PC-3 (cell line): Measurements from ENCODE around the gene OR8A1. TPM values are rescaled to one million over a fixed set of nuclear protein-coding genes. Genes with fewer than 3 reads are reported as not detected.

Experiments
- ATAC-seq: fragments of 200-7000 bp; cut with Tn5 transposase; 2 replicates; pipeline ENCODE4 v1.9.1; 2020; ENCODE audit warnings: mild to moderate bottlenecking, moderate library complexity
- BruUV-seq: library from RNA; stranded (reverse); fragments of 400-500 nt; replicated peaks from 2 replicates; lab custom pipeline; 2021; lab: Mats Ljungman, UMichigan
- CTCF ChIA-PET: fragments of 300-600 bp; sonication (Branson Sonifier 250); formaldehyde crosslinking; loops from one replicate; lab custom pipeline; 2022; ENCODE audit warnings: antibody characterized with exemption; lab: Charles Lee
- POLR2A ChIA-PET: fragments of 300-600 bp; sonication (Branson Sonifier 250); formaldehyde crosslinking; loops from one replicate; lab custom pipeline; 2022; ENCODE audit warnings: antibody characterized with exemption; ENCODE audit not compliant: unreplicated experiment; lab: Charles Lee
- DNase-seq: peaks from one replicate; pipeline ENCODE4 v3.0.0-alpha.2; 2015
- H2AFZ ChIP-seq: fragments of 300-600 bp; sonication (generic); 2 replicates; pipeline ENCODE4 v1.6.0; 2016; ENCODE audit warnings: antibody characterized with exemption, low read length
- H3F3A ChIP-seq: fragments of 300-600 bp; sonication (generic); one replicate; pipeline ENCODE4 v1.6.0; 2017; ENCODE audit warnings: antibody characterized with exemption, low read length, control low read depth, mild to moderate bottlenecking; ENCODE audit not compliant: unreplicated experiment
- H3K27ac ChIP-seq: fragments of 300-600 bp; sonication (generic); 2 replicates; pipeline ENCODE4 v1.5.1; 2016; ENCODE audit warnings: mild to moderate bottlenecking, low read length
- H3K27me3 ChIP-seq: fragments of 300-600 bp; sonication (generic); 2 replicates; pipeline ENCODE4 v1.6.1; 2016; ENCODE audit warnings: low read length, mixed read lengths
- H3K36me3 ChIP-seq: fragments of 300-600 bp; sonication (generic); 2 replicates; pipeline ENCODE4 v1.6.1; 2016; ENCODE audit warnings: low read depth, mixed run types, low read length, mixed read lengths
- H3K4me1 ChIP-seq: fragments of 300-600 bp; sonication (generic); 2 replicates; pipeline ENCODE4 v1.5.1; 2016; ENCODE audit warnings: low read length; ENCODE audit not compliant: insufficient read depth
- H3K4me2 ChIP-seq: fragments of 300-600 bp; sonication (generic); 2 replicates; pipeline ENCODE4 v1.6.0; 2016; ENCODE audit warnings: low read length
- H3K4me3 ChIP-seq: fragments of 300-600 bp; sonication (generic); 2 replicates; pipeline ENCODE4 v1.5.1; 2016; ENCODE audit warnings: mild to moderate bottlenecking, low read length, mixed read lengths
- H3K79me2 ChIP-seq: fragments of 300-600 bp; sonication (generic); 2 replicates; pipeline ENCODE4 v1.6.1; 2017; ENCODE audit warnings: low read length, mixed read lengths
- H3K9ac ChIP-seq: fragments of 300-600 bp; sonication (generic); 2 replicates; pipeline ENCODE4 v1.6.0; 2016; ENCODE audit warnings: mild to moderate bottlenecking, low read length
- H3K9me2 ChIP-seq: fragments of 300-600 bp; sonication (generic); replicated peaks from 2 replicates; pipeline ENCODE4 v1.6.1; 2016; ENCODE audit warnings: mixed run types, low read length, mixed read lengths
- H3K9me3 ChIP-seq: fragments of 300-600 bp; sonication (generic); 2 replicates; pipeline ENCODE4 v1.6.1; 2016; ENCODE audit warnings: low read length, mixed read lengths
- H4K20me1 ChIP-seq: fragments of 300-600 bp; sonication (generic); 2 replicates; pipeline ENCODE4 v1.6.1; 2016; ENCODE audit warnings: low read length, mixed read lengths
- EZH2 ChIP-seq: fragments of 300-600 bp; sonication (generic); IDR thresholded peaks from one replicate; pipeline ENCODE4 v1.6.1; 2017; ENCODE audit warnings: antibody characterized with exemption, mild to moderate bottlenecking, low read length; ENCODE audit not compliant: unreplicated experiment
- EZH2phosphoT487 ChIP-seq: fragments of 300-600 bp; sonication (generic); IDR thresholded peaks from 2 replicates; pipeline ENCODE4 v1.6.1; 2018; ENCODE audit warnings: mild to moderate bottlenecking, antibody characterized with exemption, low read length, borderline replicate concordance
- intact Hi-C: fragments of 100-400 bp; cut with micrococcal nuclease; formaldehyde crosslinking; loops from 2 replicates; pipeline ENCODE4 v1.9.0; 2023
- total RNA-seq: library from RNA; depleted of rRNA; stranded (reverse); fragments of >200 nt; gene quantifications from 2 replicates; pipeline ENCODE4 v1.2.3, GENCODE V29; 2014
- TF ChIP-seq, protein P1 (sequence below): fragments of 300-600 bp; sonication (generic); conservative IDR thresholded peaks from 2 replicates; pipeline ENCODE4 v1.5.1; 2017; ENCODE audit warnings: antibody characterized with exemption, low read depth, mild to moderate bottlenecking, low read length

Gene OR8A1
- total RNA-seq, 1 experiment from 2014 or later: 0.04 TPM

- Histone ChIP-seq H4K20me1 (no peaks in the 10 kb centered on the region), H3K79me2 (no peaks in the 10 kb centered on the region), H3K27me3 (peaks cover 80% of the 10 kb centered on the region), H3K4me1 (no peaks in the 10 kb centered on the region), H2AFZ (no peak overlapping the region), H3K9me3 (no peaks in the 10 kb centered on the region), H3K4me3 (no peak overlapping the region), H3F3A (no peaks in the 10 kb centered on the region), H3K36me3 (no peaks in the 10 kb centered on the region), H3K27ac (no peak overlapping the region), H3K9me2 (no peaks in the 10 kb centered on the region), H3K9ac (no peak overlapping the region), H3K4me2 (no peak overlapping the region)
- ChIA-PET CTCF (no interaction called here), POLR2A (no interaction called here)
- no peak for ATAC-seq
- no TSS peak for BruUV-seq
- intact Hi-C loops: no loop called here
- DNase-seq: no peak
- TF ChIP-seq EZH2: no peak
- TF ChIP-seq, protein P1, sequence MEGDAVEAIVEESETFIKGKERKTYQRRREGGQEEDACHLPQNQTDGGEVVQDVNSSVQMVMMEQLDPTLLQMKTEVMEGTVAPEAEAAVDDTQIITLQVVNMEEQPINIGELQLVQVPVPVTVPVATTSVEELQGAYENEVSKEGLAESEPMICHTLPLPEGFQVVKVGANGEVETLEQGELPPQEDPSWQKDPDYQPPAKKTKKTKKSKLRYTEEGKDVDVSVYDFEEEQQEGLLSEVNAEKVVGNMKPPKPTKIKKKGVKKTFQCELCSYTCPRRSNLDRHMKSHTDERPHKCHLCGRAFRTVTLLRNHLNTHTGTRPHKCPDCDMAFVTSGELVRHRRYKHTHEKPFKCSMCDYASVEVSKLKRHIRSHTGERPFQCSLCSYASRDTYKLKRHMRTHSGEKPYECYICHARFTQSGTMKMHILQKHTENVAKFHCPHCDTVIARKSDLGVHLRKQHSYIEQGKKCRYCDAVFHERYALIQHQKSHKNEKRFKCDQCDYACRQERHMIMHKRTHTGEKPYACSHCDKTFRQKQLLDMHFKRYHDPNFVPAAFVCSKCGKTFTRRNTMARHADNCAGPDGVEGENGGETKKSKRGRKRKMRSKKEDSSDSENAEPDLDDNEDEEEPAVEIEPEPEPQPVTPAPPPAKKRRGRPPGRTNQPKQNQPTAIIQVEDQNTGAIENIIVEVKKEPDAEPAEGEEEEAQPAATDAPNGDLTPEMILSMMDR: no peak
- no peak for TF ChIP-seq EZH2phosphoT487
Measured at GRCh38 chr11:124578761-124579160, 9.0 kb downstream of the OR8A1 start.

DNA sequence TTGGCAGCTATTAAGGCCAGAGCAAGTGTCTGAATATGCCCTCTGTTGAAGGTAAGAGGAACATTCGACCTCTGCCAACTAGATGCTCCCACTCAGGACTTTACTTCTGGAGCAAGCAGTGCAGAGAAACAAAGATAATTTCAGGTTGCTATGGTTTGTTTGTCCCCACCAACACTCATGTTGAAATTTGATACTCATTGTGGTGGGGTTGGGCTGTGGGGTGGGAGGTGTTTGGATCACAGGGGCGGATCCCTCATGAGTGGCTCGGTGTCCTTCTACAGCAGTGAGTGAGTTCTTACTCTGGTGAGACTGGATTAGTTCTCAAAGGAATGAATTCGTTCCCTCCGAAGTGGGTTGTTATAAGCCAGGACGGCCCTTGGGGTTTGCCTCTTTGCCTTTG, 12.0 kb downstream of the OR8A1 start:
- intact Hi-C loops: no loop called here
- no peak overlapping the region for H3K9ac ChIP-seq
- no peak overlapping the region for H3K4me2 ChIP-seq
- no peak overlapping the region for H2AFZ ChIP-seq
- H3F3A ChIP-seq: no peaks in the 10 kb centered on the region
- TF ChIP-seq EZH2phosphoT487 (no peak), EZH2 (no peak)
- TF ChIP-seq, protein P1: no peak
- H3K79me2 ChIP-seq: no peaks in the 10 kb centered on the region
- ChIA-PET POLR2A (no interaction called here), CTCF (no interaction called here)
- H4K20me1 ChIP-seq: no peaks in the 10 kb centered on the region
- no peak overlapping the region for H3K4me3 ChIP-seq
- ATAC-seq (no peak), DNase-seq (no peak)
- peaks cover 84% of the 10 kb centered on the region for H3K27me3 ChIP-seq
- no TSS peak for BruUV-seq
- H3K27ac ChIP-seq: no peak overlapping the region
- no peaks in the 10 kb centered on the region for H3K4me1 ChIP-seq
- no peaks in the 10 kb centered on the region for H3K9me2 ChIP-seq
- no peaks in the 10 kb centered on the region for H3K36me3 ChIP-seq
- H3K9me3 ChIP-seq: no peaks in the 10 kb centered on the region

DNA sequence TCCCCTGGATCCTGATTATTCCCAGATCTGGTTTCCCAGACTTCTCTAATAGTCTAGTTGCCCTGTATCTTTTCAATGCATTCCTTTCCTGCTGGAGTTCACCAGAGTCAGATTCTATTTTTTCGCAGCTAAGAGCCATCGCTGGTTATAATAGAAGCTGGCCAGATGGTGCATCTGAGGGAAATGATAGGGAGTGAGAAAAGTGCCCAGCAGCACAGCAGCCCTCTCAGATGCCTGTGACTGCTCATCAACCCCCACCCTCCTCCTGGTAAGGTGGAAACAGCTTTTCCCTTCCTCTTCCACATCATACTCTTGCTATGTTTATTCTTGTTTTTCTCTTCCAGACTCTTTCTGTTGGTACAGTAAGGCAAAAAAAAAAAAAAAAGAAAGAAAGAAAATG, 12.8 kb downstream of the OR8A1 start:
- no TSS peak for BruUV-seq
- CTCF ChIA-PET: interaction anchor here (0.6 to 1.0 kb wide), 2 partner anchors 14 to 180 kb away, joined by 3 to 4 read pairs; no protein-coding TSS in a partner anchor
- no peaks in the 10 kb centered on the region for H3K36me3 ChIP-seq

More for the DNA sequence above, 12.8 kb downstream of the OR8A1 start:
- no peaks in the 10 kb centered on the region for H3K9me2 ChIP-seq
- no peaks in the 10 kb centered on the region for H3F3A ChIP-seq
- H3K4me1 ChIP-seq: no peaks in the 10 kb centered on the region
- ATAC-seq (no peak), DNase-seq (no peak)
- no peaks in the 10 kb centered on the region for H3K9me3 ChIP-seq
- no peak overlapping the region for H2AFZ ChIP-seq
- no peak overlapping the region for H3K4me2 ChIP-seq
- no peaks in the 10 kb centered on the region for H4K20me1 ChIP-seq
- H3K27ac ChIP-seq: no peak overlapping the region
- no peaks in the 10 kb centered on the region for H3K79me2 ChIP-seq
- no peak overlapping the region for H3K9ac ChIP-seq
- TF ChIP-seq EZH2 (no peak), EZH2phosphoT487 (no peak)
- TF ChIP-seq, protein P1: no peak
- no peak overlapping the region for H3K4me3 ChIP-seq
- peaks cover 80% of the 10 kb centered on the region for H3K27me3 ChIP-seq
- POLR2A ChIA-PET: no interaction called here
- intact Hi-C loops: no loop called here
